Activated CD4-positive, alpha-beta memory T cell treated with anti-CD3 and anti-CD28 coated beads for 36 hours (primary cell): ENCODE data around the gene NAA25. TPM values are rescaled to one million over a fixed set of nuclear protein-coding genes. Genes with fewer than 3 reads are reported as not detected.

ENCODE experiments used
- CTCF ChIA-PET: fragments of 350-600 bp; sonication (Branson Sonifier 250); formaldehyde crosslinking; loops from one replicate; lab custom pipeline; 2021; ENCODE audit warnings: antibody characterized with exemption, inconsistent platforms; lab: Charles Lee
- POLR2A ChIA-PET: fragments of 350-600 bp; sonication (Branson Sonifier 250); formaldehyde crosslinking; loops from one replicate; lab custom pipeline; 2021; ENCODE audit warnings: antibody characterized with exemption; lab: Charles Lee
- DNase-seq: peaks from one replicate; pipeline ENCODE4 v3.0.0-alpha.2; 2020
- H3K27ac Mint-ChIP-seq: one replicate; pipeline ENCODE4 v1.8.0; 2021; ENCODE audit warnings: mixed read lengths
- H3K27me3 Mint-ChIP-seq: one replicate; pipeline ENCODE4 v1.8.0; 2021; ENCODE audit warnings: mixed read lengths
- H3K36me3 Mint-ChIP-seq: one replicate; pipeline ENCODE4 v1.8.0; 2021; ENCODE audit warnings: mixed read lengths
- H3K4me1 Mint-ChIP-seq: one replicate; pipeline ENCODE4 v1.8.0; 2021; ENCODE audit warnings: low read depth, mixed read lengths
- H3K4me3 Mint-ChIP-seq: one replicate; pipeline ENCODE4 v1.8.0; 2021; ENCODE audit warnings: mild to moderate bottlenecking, mixed read lengths
- H3K9me3 Mint-ChIP-seq: one replicate; pipeline ENCODE4 v1.8.0; 2021; ENCODE audit warnings: mixed read lengths
- intact Hi-C: fragments of 100-400 bp; cut with micrococcal nuclease; formaldehyde crosslinking; loops from one replicate; pipeline ENCODE4 v1.15.1; 2023
- total RNA-seq, 2 experiments: library from RNA; stranded (reverse); gene quantifications; one replicate each; pipeline ENCODE4 v1.2.3, GENCODE V29; 2021

Gene NAA25
- 10 to 100 TPM; 41.7 to 43.3 TPM for total RNA-seq

GRCh38 chr12:112108202-112109079 is at the start of gene NAA25:
NAA25 (minus strand) TSS chr12:112108783; CDS start chr12:112108773, 10 bp downstream.
- Mint-ChIP-seq H3K9me3 (no peaks in the 10 kb centered on the region), H3K27ac (peak within 1 kb of the TSS; percentile 95), H3K4me3 (peak within 1 kb of the TSS; percentile 95), H3K36me3 (peaks cover 24% of the 10 kb centered on the region), H3K4me1 (peaks cover 53% of the 10 kb centered on the region), H3K27me3 (no peaks in the 10 kb centered on the region)
- intact Hi-C loops, result loop anchor here (1.0 kb wide), 4 partner anchors 17 to 33 kb away; partner anchors contain the start of gene TRAFD1
- peak; percentile 91 for DNase-seq
- ChIA-PET CTCF (interaction anchor here (0.7 to 3.1 kb wide), 7 partner anchors 12 to 107 kb away, joined by 3 to 12 read pairs (median 4); partner anchors contain the start of gene TRAFD1), POLR2A (interaction anchor here (0.6 to 5.1 kb wide), 7 partner anchors 11 to 95 kb away, joined by 3 to 60 read pairs (median 7); partner anchors contain the start of gene TRAFD1)

- peaks cover 77% of the 10 kb centered on the region for H3K36me3 Mint-ChIP-seq
- H3K4me3 Mint-ChIP-seq, result no peak overlapping the region
- POLR2A ChIA-PET, result interaction anchor here (1.3 kb wide), 1 partner anchor 10 kb away, joined by 3 read pairs; no protein-coding TSS in a partner anchor
- H3K4me1 Mint-ChIP-seq, result peaks cover 17% of the 10 kb centered on the region
- no peaks in the 10 kb centered on the region for H3K27me3 Mint-ChIP-seq
- DNase-seq, result no peak
- no peak overlapping the region for H3K27ac Mint-ChIP-seq
- intact Hi-C loops, result no loop called here
- peaks cover 37% of the 10 kb centered on the region for H3K9me3 Mint-ChIP-seq
- CTCF ChIA-PET, result no interaction called here
Observed at GRCh38 chr12:112153893-112154219, 45.3 kb upstream of the NAA25 start.

GRCh38 chr12:112153181-112153892 is 44.8 kb upstream of the NAA25 start:
- Mint-ChIP-seq H3K27ac (no peak overlapping the region), H3K27me3 (no peaks in the 10 kb centered on the region), H3K4me3 (no peak overlapping the region), H3K36me3 (peaks cover 77% of the 10 kb centered on the region), H3K4me1 (peaks cover 12% of the 10 kb centered on the region), H3K9me3 (peaks cover 33% of the 10 kb centered on the region)
- ChIA-PET POLR2A (interaction anchor here (1.3 kb wide), 1 partner anchor 10 kb away, joined by 3 read pairs; no protein-coding TSS in a partner anchor), CTCF (no interaction called here)
- no peak for DNase-seq
- intact Hi-C loops, result no loop called here

GRCh38 chr12:112151766-112152541 is 43.4 kb upstream of the NAA25 start:
- Mint-ChIP-seq H3K4me3 (no peak overlapping the region), H3K27ac (peak overlapping the region; percentile 39), H3K9me3 (peaks cover 20% of the 10 kb centered on the region), H3K36me3 (peaks cover 69% of the 10 kb centered on the region), H3K27me3 (no peaks in the 10 kb centered on the region), H3K4me1 (peaks cover 2% of the 10 kb centered on the region)
- ChIA-PET CTCF (interaction anchor here (0.9 kb wide), 1 partner anchor 48 kb away, joined by 3 read pairs; no protein-coding TSS in a partner anchor), POLR2A (no interaction called here)
- DNase-seq, result peak; percentile 5
- intact Hi-C loops, result no loop called here

GRCh38 chr12:112149596-112149995 is 41.0 kb upstream of the NAA25 start:
- Mint-ChIP-seq H3K4me1 (no peaks in the 10 kb centered on the region), H3K4me3 (no peak overlapping the region), H3K9me3 (peaks cover 3% of the 10 kb centered on the region), H3K27ac (no peak overlapping the region), H3K27me3 (no peaks in the 10 kb centered on the region), H3K36me3 (peaks cover 64% of the 10 kb centered on the region)
- intact Hi-C loops, result no loop called here
- CTCF ChIA-PET, result no interaction called here
- POLR2A ChIA-PET, result interaction anchor here (0.6 to 1.2 kb wide), 2 partner anchors 13 to 43 kb away, joined by 4 read pairs; no protein-coding TSS in a partner anchor
- DNase-seq, result no peak

GRCh38 chr12:112148031-112148513 is 39.5 kb upstream of the NAA25 start:
- no peak overlapping the region for H3K4me3 Mint-ChIP-seq
- no peak overlapping the region for H3K27ac Mint-ChIP-seq
- H3K27me3 Mint-ChIP-seq, result no peaks in the 10 kb centered on the region
- no peak for DNase-seq
- ChIA-PET CTCF (no interaction called here), POLR2A (no interaction called here)
- no peaks in the 10 kb centered on the region for H3K4me1 Mint-ChIP-seq
- peaks cover 58% of the 10 kb centered on the region for H3K36me3 Mint-ChIP-seq
- intact Hi-C loops, result no loop called here
- no peaks in the 10 kb centered on the region for H3K9me3 Mint-ChIP-seq

GRCh38 chr12:112146123-112146522 is 37.5 kb upstream of the NAA25 start:
- no peaks in the 10 kb centered on the region for H3K4me1 Mint-ChIP-seq
- no peaks in the 10 kb centered on the region for H3K27me3 Mint-ChIP-seq
- H3K4me3 Mint-ChIP-seq, result no peak overlapping the region
- H3K9me3 Mint-ChIP-seq, result no peaks in the 10 kb centered on the region
- H3K27ac Mint-ChIP-seq, result no peak overlapping the region
- ChIA-PET CTCF (no interaction called here), POLR2A (interaction anchor here (0.6 kb wide), 1 partner anchor 15 kb away, joined by 3 read pairs; no protein-coding TSS in a partner anchor)
- intact Hi-C loops, result no loop called here
- no peak for DNase-seq
- H3K36me3 Mint-ChIP-seq, result peaks cover 47% of the 10 kb centered on the region

- Mint-ChIP-seq H3K4me1 (no peaks in the 10 kb centered on the region), H3K27me3 (no peaks in the 10 kb centered on the region), H3K36me3 (peaks cover 37% of the 10 kb centered on the region), H3K9me3 (no peaks in the 10 kb centered on the region), H3K27ac (no peak overlapping the region), H3K4me3 (no peak overlapping the region)
- DNase-seq, result no peak
- POLR2A ChIA-PET, result no interaction called here
- intact Hi-C loops, result no loop called here
- CTCF ChIA-PET, result no interaction called here
Observed at GRCh38 chr12:112140728-112141127, 32.1 kb upstream of the NAA25 start.

GRCh38 chr12:112134731-112135130 is 26.1 kb upstream of the NAA25 start:
- H3K4me1 Mint-ChIP-seq, result peaks cover 24% of the 10 kb centered on the region
- intact Hi-C loops, result loop anchor here (5.0 kb wide), 1 partner anchor 253 kb away; no protein-coding TSS in a partner anchor
- H3K4me3 Mint-ChIP-seq, result no peak overlapping the region
- ChIA-PET POLR2A (no interaction called here), CTCF (no interaction called here)
- DNase-seq, result no peak
- no peaks in the 10 kb centered on the region for H3K27me3 Mint-ChIP-seq
- peaks cover 16% of the 10 kb centered on the region for H3K36me3 Mint-ChIP-seq
- H3K27ac Mint-ChIP-seq, result no peak overlapping the region
- H3K9me3 Mint-ChIP-seq, result no peaks in the 10 kb centered on the region

- no peak overlapping the region for H3K4me3 Mint-ChIP-seq
- ChIA-PET CTCF (interaction anchor here (0.8 kb wide), 1 partner anchor 189 kb away, joined by 4 read pairs; no protein-coding TSS in a partner anchor), POLR2A (interaction anchor here (0.6 to 1.5 kb wide), 2 partner anchors 24 to 47 kb away, joined by 3 to 7 read pairs; partner anchors contain the start of gene NAA25)
- no peak overlapping the region for H3K27ac Mint-ChIP-seq
- intact Hi-C loops, result loop anchor here (5.0 kb wide), 1 partner anchor 254 kb away; no protein-coding TSS in a partner anchor
- no peaks in the 10 kb centered on the region for H3K27me3 Mint-ChIP-seq
- peaks cover 36% of the 10 kb centered on the region for H3K4me1 Mint-ChIP-seq
- H3K9me3 Mint-ChIP-seq, result no peaks in the 10 kb centered on the region
- peaks cover 16% of the 10 kb centered on the region for H3K36me3 Mint-ChIP-seq
- DNase-seq, result no peak
Observed at GRCh38 chr12:112133418-112133817, 24.8 kb upstream of the NAA25 start.

GRCh38 chr12:112131686-112132085 is 23.1 kb upstream of the NAA25 start:
- intact Hi-C loops, result loop anchor here (5.0 kb wide), 1 partner anchor 256 kb away; no protein-coding TSS in a partner anchor
- Mint-ChIP-seq H3K36me3 (peaks cover 12% of the 10 kb centered on the region), H3K9me3 (no peaks in the 10 kb centered on the region), H3K27ac (peak overlapping the region; percentile 76), H3K4me3 (peak overlapping the region; percentile 26), H3K27me3 (no peaks in the 10 kb centered on the region), H3K4me1 (peaks cover 52% of the 10 kb centered on the region)
- ChIA-PET CTCF (interaction anchor here (1.3 to 1.5 kb wide), 2 partner anchors 25 to 117 kb away, joined by 4 to 5 read pairs; no protein-coding TSS in a partner anchor), POLR2A (interaction anchor here (2.0 to 2.3 kb wide), 2 partner anchors 24 to 56 kb away, joined by 16 to 24 read pairs; partner anchors contain the start of gene NAA25)
- DNase-seq, result no peak
